HAP-1 (cell line): Measurements from ENCODE around the gene MT1B.
A peak's percentile ranks its signal among the peaks of the same experiment; 100 is the strongest.
"Not testable (repeated sequence)": the region's sequence is repeated elsewhere in the genome, so short reads cannot be mapped to it uniquely, and the experiment has no call there.

Source experiments
- DNase-seq, 2 experiments: peaks; one replicate each; pipeline ENCODE4 v3.0.0-alpha.2; 2016 to 2020; ENCODE audit warnings: low spot score in 2 of 2
- H3K27me3 ChIP-seq: fragments of 250-450 bp; sonication (Bioruptor Pico); 2 replicates; pipeline ENCODE4 v1.5.1; 2020; ENCODE audit warnings: low read depth, mild to moderate bottlenecking, moderate library complexity
- H3K36me3 ChIP-seq: fragments of 250-450 bp; sonication (Bioruptor Pico); replicated peaks from 2 replicates; pipeline ENCODE4 v1.5.1; 2020; ENCODE audit warnings: mild to moderate bottlenecking
- H3K4me1 ChIP-seq: fragments of 250-450 bp; sonication (Bioruptor Pico); 2 replicates; pipeline ENCODE4 v1.5.1; 2020; ENCODE audit warnings: mild to moderate bottlenecking
- H3K4me3 ChIP-seq: fragments of 250-450 bp; sonication (Bioruptor Pico); 2 replicates; pipeline ENCODE4 v1.5.1; 2020; ENCODE audit warnings: mild to moderate bottlenecking, moderate library complexity
- H3K9me3 ChIP-seq: fragments of 250-450 bp; sonication (Bioruptor Pico); 2 replicates; pipeline ENCODE4 v1.5.1; 2020; ENCODE audit warnings: mild to moderate bottlenecking, moderate library complexity
- in situ Hi-C: fragments of 300-500 bp; cut with MboI; formaldehyde crosslinking; loops from 3 replicates; pipeline ENCODE4 v1.14.3; 2020; ENCODE audit warnings: low sequenced_read_pairs, inconsistent platforms, mixed read lengths

MT1B gene

DNA sequence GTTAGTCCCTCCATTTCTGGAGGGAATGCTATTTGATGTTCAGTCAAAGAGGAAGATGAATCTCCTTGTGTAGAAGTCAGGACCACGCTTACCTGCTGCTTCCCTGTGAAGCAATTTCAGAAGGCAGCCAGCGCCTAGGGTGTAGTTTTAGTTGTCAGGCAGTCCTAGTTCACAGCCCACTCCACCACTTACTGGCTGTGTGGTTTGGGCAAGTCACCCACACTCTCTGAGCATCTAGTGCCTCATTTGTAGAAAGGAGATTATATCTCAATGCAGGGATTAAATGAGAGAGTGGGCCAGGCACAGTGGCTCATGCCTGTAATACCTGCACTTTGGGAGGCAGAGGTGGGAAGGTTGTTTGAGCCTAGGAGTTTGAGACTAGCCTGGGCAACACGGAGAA lies 20.5 kb downstream of the MT1B start:
- H3K4me3 ChIP-seq, H3K36me3 ChIP-seq, H3K9me3 ChIP-seq, H3K27me3 ChIP-seq, H3K4me1 ChIP-seq, in situ Hi-C loops, DNase-seq: not testable (repeated sequence)

GRCh38 chr16:56672761-56673536 lies 21.3 kb downstream of the MT1B start:
- H3K36me3 ChIP-seq = no peaks in the 10 kb centered on the region
- H3K9me3 ChIP-seq = no peaks in the 10 kb centered on the region
- DNase-seq = no peak
- no peaks in the 10 kb centered on the region; the same call in 1 of the 2 replicates for H3K4me1 ChIP-seq
- in situ Hi-C loops = no loop called here
- H3K4me3 ChIP-seq = no peak overlapping the region
- no peaks in the 10 kb centered on the region for H3K27me3 ChIP-seq

- Histone ChIP-seq H3K4me1 (no peaks in the 10 kb centered on the region; the same call in 1 of the 2 replicates), H3K36me3 (no peaks in the 10 kb centered on the region), H3K4me3 (no peak overlapping the region), H3K9me3 (no peaks in the 10 kb centered on the region), H3K27me3 (no peaks in the 10 kb centered on the region)
- in situ Hi-C loops = no loop called here
- DNase-seq = peak; percentile 18 to 53
Measured at GRCh38 chr16:56673921-56674320, 22.2 kb downstream of the MT1B start.

DNA sequence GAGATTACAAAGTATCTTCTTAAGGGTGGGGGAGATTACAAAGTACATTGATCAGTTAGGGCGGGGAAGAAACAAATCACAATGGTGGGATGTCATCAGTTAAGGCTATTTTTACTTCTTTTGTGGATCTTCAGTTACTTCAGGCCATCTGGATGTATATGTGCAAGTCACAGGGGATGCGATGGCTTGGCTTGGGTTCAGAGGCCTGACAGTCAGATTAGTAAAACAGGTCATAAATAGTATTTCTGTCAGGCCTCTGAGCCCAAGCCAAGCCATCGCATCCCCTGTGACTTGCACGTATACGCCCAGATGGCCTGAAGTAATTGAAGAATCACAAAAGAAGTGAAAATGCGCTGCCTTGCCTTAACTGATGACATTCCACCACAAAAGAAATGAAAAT lies 22.9 kb downstream of the MT1B start:
- H3K9me3 ChIP-seq, H3K4me1 ChIP-seq, H3K27me3 ChIP-seq, in situ Hi-C loops, H3K4me3 ChIP-seq, H3K36me3 ChIP-seq: not testable (repeated sequence)
- peak in 1 of 2 experiments; percentile 45 for DNase-seq

DNA sequence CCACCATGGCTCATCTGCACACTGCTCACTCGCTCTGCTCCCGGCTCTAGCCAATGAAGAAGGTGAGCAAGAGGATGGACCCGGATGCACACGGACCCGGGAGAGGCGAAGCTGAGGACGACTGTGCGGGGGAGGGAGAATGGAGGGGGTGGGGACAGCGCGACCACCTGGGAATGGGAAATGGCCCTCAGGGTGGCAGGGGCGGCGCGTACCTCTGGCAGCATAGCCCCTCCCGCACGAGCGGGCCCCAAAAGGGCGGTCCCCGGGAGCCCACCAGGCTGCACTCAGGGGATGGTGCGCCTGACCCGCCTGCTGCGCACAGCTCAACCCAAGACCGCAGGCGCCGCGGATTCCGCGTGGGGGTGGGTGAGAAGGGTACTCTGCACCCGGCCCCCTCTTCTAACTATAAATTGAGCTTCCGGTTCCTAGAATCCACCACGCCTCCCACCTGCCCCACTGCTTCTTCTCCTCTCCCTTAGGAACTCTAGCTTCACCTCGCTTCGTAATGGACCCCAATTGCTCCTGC lies 24.1 kb downstream of the MT1B start:
- H3K4me1 ChIP-seq = no peaks in the 10 kb centered on the region; the same call in 1 of the 2 replicates
- no peaks in the 10 kb centered on the region for H3K36me3 ChIP-seq
- no peaks in the 10 kb centered on the region for H3K9me3 ChIP-seq
- in situ Hi-C loops = no loop called here
- no peak for DNase-seq
- no peaks in the 10 kb centered on the region for H3K27me3 ChIP-seq
- no peak overlapping the region for H3K4me3 ChIP-seq

- Histone ChIP-seq H3K4me1 (peaks cover 4% of the 10 kb centered on the region), H3K27me3 (no peaks in the 10 kb centered on the region), H3K36me3 (no peaks in the 10 kb centered on the region), H3K4me3 (no peak overlapping the region), H3K9me3 (no peaks in the 10 kb centered on the region)
- in situ Hi-C loops = no loop called here
- no peak for DNase-seq
Measured at GRCh38 chr16:56677474-56677873, 25.8 kb downstream of the MT1B start.

- no peaks in the 10 kb centered on the region for H3K9me3 ChIP-seq
- H3K4me3 ChIP-seq = no peak overlapping the region
- no peaks in the 10 kb centered on the region; the same call in 1 of the 2 replicates for H3K36me3 ChIP-seq
- no peak for DNase-seq
- H3K27me3 ChIP-seq = no peaks in the 10 kb centered on the region
- H3K4me1 ChIP-seq = peaks cover 4% of the 10 kb centered on the region
- in situ Hi-C loops = no loop called here
Measured at GRCh38 chr16:56679078-56679730, 27.5 kb downstream of the MT1B start.

GRCh38 chr16:56679818-56680217 lies 28.1 kb downstream of the MT1B start:
- Histone ChIP-seq H3K4me1 (peaks cover 4% of the 10 kb centered on the region), H3K36me3 (no peaks in the 10 kb centered on the region; the same call in 1 of the 2 replicates), H3K9me3 (no peaks in the 10 kb centered on the region), H3K27me3 (no peaks in the 10 kb centered on the region), H3K4me3 (no peak overlapping the region)
- no peak for DNase-seq
- in situ Hi-C loops = no loop called here

GRCh38 chr16:56681939-56682702 lies 30.4 kb downstream of the MT1B start, which contains the start of gene MT1X:
Gene MT1X, plus strand, starts transcription at chr16:56682470. Its CDS starts 71 bp downstream, at chr16:56682541.
- Histone ChIP-seq H3K9me3 (no peaks in the 10 kb centered on the region), H3K36me3 (no peaks in the 10 kb centered on the region; the same call in 1 of the 2 replicates), H3K27me3 (no peaks in the 10 kb centered on the region), H3K4me3 (peak within 1 kb of the TSS; percentile 46), H3K4me1 (peaks cover 4% of the 10 kb centered on the region; the same call in 1 of the 2 replicates)
- in situ Hi-C loops = no loop called here
- peak; percentile 88 to 94 for DNase-seq

- Histone ChIP-seq H3K36me3 (no peaks in the 10 kb centered on the region; the same call in 1 of the 2 replicates), H3K9me3 (no peaks in the 10 kb centered on the region), H3K27me3 (no peaks in the 10 kb centered on the region), H3K4me1 (peaks cover 4% of the 10 kb centered on the region; the same call in 1 of the 2 replicates), H3K4me3 (peak overlapping the region; percentile 46)
- in situ Hi-C loops = no loop called here
- DNase-seq = peak; percentile 11 to 40
Measured at GRCh38 chr16:56682703-56683397, 31.2 kb downstream of the MT1B start.

DNA sequence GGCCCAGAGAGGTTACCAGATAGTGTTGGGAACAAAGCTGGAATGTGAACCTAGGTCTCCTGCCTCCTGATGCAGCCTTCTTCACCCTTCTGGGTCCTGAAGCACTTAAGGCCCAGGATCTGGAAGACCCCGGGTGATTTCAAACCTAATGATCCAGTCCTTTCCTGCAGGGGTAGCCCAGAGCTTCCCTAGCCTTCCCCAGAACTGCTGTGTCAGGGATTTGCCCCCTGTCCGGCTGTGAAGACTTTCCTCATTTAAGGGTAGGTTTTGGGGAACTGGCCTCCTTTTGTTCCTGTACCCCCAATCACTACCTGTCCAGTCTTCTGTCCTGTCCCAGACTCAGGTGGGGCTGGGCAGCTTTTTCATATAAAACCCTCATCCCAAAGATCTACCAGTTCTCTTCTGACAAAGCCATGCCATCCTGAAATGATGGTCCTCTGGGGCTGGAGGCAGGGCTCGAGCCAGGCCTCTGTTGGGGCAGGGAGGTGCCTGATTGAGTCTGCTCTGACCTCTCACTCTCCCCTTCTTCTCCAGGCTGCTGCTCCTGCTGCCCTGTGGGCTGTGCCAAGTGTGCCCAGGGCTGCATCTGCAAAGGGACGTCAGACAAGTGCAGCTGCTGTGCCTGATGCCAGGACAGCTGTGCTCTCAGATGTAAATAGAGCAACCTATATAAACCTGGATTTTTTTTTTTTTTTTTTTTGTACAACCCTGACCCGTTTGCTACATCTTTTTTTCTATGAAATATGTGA lies 31.9 kb downstream of the MT1B start:
- in situ Hi-C loops = no loop called here
- Histone ChIP-seq H3K4me1 (peaks cover 4% of the 10 kb centered on the region; the same call in 1 of the 2 replicates), H3K4me3 (peak overlapping the region; percentile 46), H3K27me3 (no peaks in the 10 kb centered on the region), H3K36me3 (no peaks in the 10 kb centered on the region; the same call in 1 of the 2 replicates), H3K9me3 (no peaks in the 10 kb centered on the region)
- no peak for DNase-seq

DNA sequence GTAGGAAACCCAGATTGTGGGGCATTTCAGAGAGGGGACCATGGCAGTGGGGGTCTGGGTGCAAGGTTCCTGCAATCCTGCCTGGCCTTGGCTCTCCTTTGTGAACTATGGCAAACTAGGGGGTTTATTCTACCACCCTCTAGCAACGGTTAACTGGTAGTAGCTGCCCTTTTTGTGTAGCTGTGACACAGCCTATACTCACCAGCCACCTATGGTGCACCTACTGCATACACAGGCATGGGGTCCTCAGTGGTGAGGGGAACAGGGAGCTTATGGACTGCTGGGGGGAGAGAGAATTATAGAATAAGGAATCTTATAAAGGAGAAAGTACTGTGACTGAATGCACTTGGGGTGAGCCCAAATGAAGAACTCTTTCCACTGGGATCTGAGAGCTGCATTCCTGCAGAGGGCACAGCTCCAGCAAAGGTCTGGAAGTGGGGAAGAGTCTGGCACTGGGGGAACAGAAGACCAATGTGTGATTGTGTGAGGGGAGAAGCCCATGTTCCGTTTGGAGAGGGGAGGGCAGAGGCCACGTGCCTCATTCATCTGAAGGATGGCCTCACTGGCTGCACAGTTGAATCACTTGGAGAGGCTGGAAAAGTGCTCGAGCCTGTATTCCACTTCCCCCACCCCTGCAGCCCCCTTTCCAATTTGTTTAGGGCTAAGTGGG lies 32.7 kb downstream of the MT1B start:
- DNase-seq = no peak
- Histone ChIP-seq H3K27me3 (no peaks in the 10 kb centered on the region), H3K4me1 (peaks cover 4% of the 10 kb centered on the region; the same call in 1 of the 2 replicates), H3K9me3 (no peaks in the 10 kb centered on the region), H3K36me3 (no peaks in the 10 kb centered on the region; the same call in 1 of the 2 replicates), H3K4me3 (no peak overlapping the region)
- in situ Hi-C loops = no loop called here
